Neural cell (in vitro differentiated cells): ENCODE data around the gene DYRK3. TPM values are rescaled to one million over a fixed set of nuclear protein-coding genes. Genes with fewer than 3 reads are reported as not detected.

Experiments used
- H2AFZ ChIP-seq: fragments of 200-600, 300-800 bp; sonication (generic), shearing (Covaris generic); 2 replicates; pipeline ENCODE4 v1.6.0; 2014; ENCODE audit warnings: low read depth, mild to moderate bottlenecking, antibody characterized with exemption, low read length, moderate library complexity
- H3F3A ChIP-seq: fragments of 200-600 bp; shearing (Covaris generic); 2 replicates; pipeline ENCODE4 v1.6.1; 2016; ENCODE audit warnings: mild to moderate bottlenecking, moderate library complexity, mixed read lengths, antibody characterized with exemption, low read length; ENCODE audit not compliant: insufficient read depth, poor library complexity, severe bottlenecking
- H3K27ac ChIP-seq: fragments of 200-600, 300-800 bp; sonication (generic), shearing (Covaris generic); 2 replicates; pipeline ENCODE4 v1.5.1; 2014; ENCODE audit warnings: mild to moderate bottlenecking, low read length, moderate library complexity
- H3K27me3 ChIP-seq: fragments of 300-800, 200-600 bp; sonication (generic), shearing (Covaris generic); 2 replicates; pipeline ENCODE4 v1.6.0; 2014; ENCODE audit warnings: mild to moderate bottlenecking, low read depth, low read length, moderate library complexity; ENCODE audit not compliant: insufficient read depth
- H3K36me3 ChIP-seq: fragments of 300-800, 200-600 bp; sonication (generic), shearing (Covaris generic); 2 replicates; pipeline ENCODE4 v1.5.1; 2014; ENCODE audit warnings: mild to moderate bottlenecking, antibody characterized with exemption, low read length, moderate library complexity; ENCODE audit not compliant: insufficient read depth
- H3K4me2 ChIP-seq: fragments of 300-800, 200-600 bp; sonication (generic), shearing (Covaris generic); 2 replicates; pipeline ENCODE4 v1.6.0; 2014; ENCODE audit warnings: mild to moderate bottlenecking, low read length
- H3K4me3 ChIP-seq: fragments of 300-800, 200-600 bp; sonication (generic), shearing (Covaris generic); 2 replicates; pipeline ENCODE4 v1.5.1; 2014; ENCODE audit warnings: mild to moderate bottlenecking, low read length, moderate library complexity
- H3K79me2 ChIP-seq: fragments of 200-600 bp; shearing (Covaris generic); replicated peaks from 2 replicates; pipeline ENCODE4 v1.6.0; 2014; ENCODE audit warnings: mild to moderate bottlenecking, low read length, moderate library complexity; ENCODE audit not compliant: insufficient read depth
- H3K9ac ChIP-seq: fragments of 300-800, 200-600 bp; sonication (generic), shearing (Covaris generic); 2 replicates; pipeline ENCODE4 v1.6.1; 2016; ENCODE audit warnings: mild to moderate bottlenecking, low read length, mixed read lengths
- H3K9me2 ChIP-seq: fragments of 200-600 bp; shearing (Covaris generic); 2 replicates; pipeline ENCODE4 v1.6.1; 2016; ENCODE audit warnings: mild to moderate bottlenecking, low read length, mixed read lengths; ENCODE audit not compliant: insufficient read depth
- H3K9me3 ChIP-seq: fragments of 200-600, 300-800 bp; sonication (generic), shearing (Covaris generic); 2 replicates; pipeline ENCODE4 v1.6.1; 2016; ENCODE audit warnings: mild to moderate bottlenecking, mixed run types, low read length, moderate library complexity, mixed read lengths
- H4K20me1 ChIP-seq: fragments of 200-600 bp; shearing (Covaris generic); 2 replicates; pipeline ENCODE4 v1.6.1; 2016; ENCODE audit warnings: mild to moderate bottlenecking, mixed run types; ENCODE audit not compliant: insufficient read depth
- CTCF ChIP-seq: fragments of 450-650 bp; IDR thresholded peaks from 2 replicates; pipeline ENCODE4 v1.5.1; 2014; ENCODE audit warnings: antibody characterized with exemption, mild to moderate bottlenecking, moderate library complexity; ENCODE audit not compliant: poor library complexity, severe bottlenecking
- EP300 ChIP-seq: fragments of 450-650 bp; conservative IDR thresholded peaks from 2 replicates; pipeline ENCODE4 v1.6.1; 2014; ENCODE audit warnings: antibody characterized with exemption, mild to moderate bottlenecking, moderate library complexity; ENCODE audit not compliant: poor library complexity, severe bottlenecking
- EZH2 ChIP-seq: fragments of 200-600, 300-800 bp; shearing (Covaris generic), sonication (generic); IDR thresholded peaks from 2 replicates; pipeline ENCODE4 v1.6.1; 2014; ENCODE audit warnings: antibody characterized with exemption, low read length, borderline replicate concordance, mild to moderate bottlenecking; ENCODE audit not compliant: insufficient read depth, poor library complexity, severe bottlenecking
- MXI1 ChIP-seq: fragments of 450-650 bp; conservative IDR thresholded peaks from 2 replicates; pipeline ENCODE4 v1.6.1; 2014; ENCODE audit warnings: antibody characterized with exemption, mild to moderate bottlenecking; ENCODE audit not compliant: poor library complexity, severe bottlenecking
- POLR2AphosphoS5 ChIP-seq: IDR thresholded peaks from 2 replicates; pipeline ENCODE4 v1.6.1; 2012
- RAD21 ChIP-seq: fragments of 450-650 bp; conservative IDR thresholded peaks from 2 replicates; pipeline ENCODE4 v1.6.1; 2014; ENCODE audit warnings: antibody characterized with exemption, mild to moderate bottlenecking, moderate library complexity
- REST ChIP-seq: IDR thresholded peaks from 2 replicates; pipeline ENCODE4 v1.6.1; 2012; ENCODE audit warnings: borderline replicate concordance
- SMC3 ChIP-seq: fragments of 450-650 bp; conservative IDR thresholded peaks from 2 replicates; pipeline ENCODE4 v1.6.1; 2014; ENCODE audit warnings: antibody characterized with exemption, mild to moderate bottlenecking, moderate library complexity; ENCODE audit not compliant: poor library complexity
- TAF1 ChIP-seq: IDR thresholded peaks from 2 replicates; pipeline ENCODE4 v1.6.1; 2012; ENCODE audit warnings: low read depth
- polyA plus RNA-seq: library from polyadenylated mRNA; depleted of rRNA; stranded (reverse); fragments of >200 nt; gene quantifications from 2 replicates; pipeline ENCODE4 v1.2.3, GENCODE V29; 2014

The DYRK3 gene
- polyA plus RNA-seq, 1 donor from 2014 or later: 7.5 TPM

GRCh38 chr1:206596319-206596666 is 39.0 kb upstream of the DYRK3 start:
- no peaks in the 10 kb centered on the region for H3K9me3 ChIP-seq
- H4K20me1 ChIP-seq: no peaks in the 10 kb centered on the region
- no peaks in the 10 kb centered on the region for H3K27me3 ChIP-seq
- H3K4me2 ChIP-seq: no peak overlapping the region
- TF ChIP-seq CTCF: no peak
- TF ChIP-seq SMC3: no peak
- TF ChIP-seq TAF1: no peak
- TF ChIP-seq POLR2AphosphoS5: no peak
- no peak for TF ChIP-seq EZH2
- TF ChIP-seq MXI1: no peak
- H3K9me2 ChIP-seq: no peaks in the 10 kb centered on the region
- no peak overlapping the region for H2AFZ ChIP-seq
- H3K4me3 ChIP-seq: no peak overlapping the region
- peaks cover 14% of the 10 kb centered on the region for H3K36me3 ChIP-seq
- no peak overlapping the region for H3K27ac ChIP-seq
- no peaks in the 10 kb centered on the region for H3K79me2 ChIP-seq
- H3K9ac ChIP-seq: no peak overlapping the region
- no peaks in the 10 kb centered on the region for H3F3A ChIP-seq

GRCh38 chr1:206600527-206600926 is 34.8 kb upstream of the DYRK3 start:
- Histone ChIP-seq H3K9me2 (no peaks in the 10 kb centered on the region), H4K20me1 (no peaks in the 10 kb centered on the region), H3K36me3 (peaks cover 9% of the 10 kb centered on the region), H3K4me2 (no peak overlapping the region), H3K27me3 (no peaks in the 10 kb centered on the region), H3K4me3 (no peak overlapping the region), H3K27ac (no peak overlapping the region), H3K9ac (no peak overlapping the region), H3K79me2 (no peaks in the 10 kb centered on the region), H3F3A (no peaks in the 10 kb centered on the region), H3K9me3 (no peaks in the 10 kb centered on the region), H2AFZ (no peak overlapping the region)
- TF ChIP-seq MXI1 (no peak), POLR2AphosphoS5 (no peak), SMC3 (no peak), RAD21 (no peak), EP300 (no peak), EZH2 (no peak)

GRCh38 chr1:206604861-206605260 is 30.5 kb upstream of the DYRK3 start:
- Histone ChIP-seq H3K9ac (no peak overlapping the region), H3K36me3 (peaks cover 8% of the 10 kb centered on the region), H2AFZ (no peak overlapping the region), H3K4me2 (no peak overlapping the region), H3K4me3 (no peak overlapping the region), H3K27me3 (no peaks in the 10 kb centered on the region), H3K9me2 (no peaks in the 10 kb centered on the region), H3F3A (no peaks in the 10 kb centered on the region), H3K27ac (no peak overlapping the region), H4K20me1 (no peaks in the 10 kb centered on the region), H3K79me2 (no peaks in the 10 kb centered on the region), H3K9me3 (no peaks in the 10 kb centered on the region)
- TF ChIP-seq RAD21: no peak
- no peak for TF ChIP-seq MXI1
- no peak for TF ChIP-seq EP300
- TF ChIP-seq REST: no peak
